ENCODE measurements around the gene SULT1C2.

- TF ChIP-seq CTCF (IDR thresholded peaks at IDR 0.05) (no peak), EP300 (IDR thresholded peaks at IDR 0.05) (no peak), POLR2A (IDR thresholded peaks at IDR 0.05) (no peak)
Measured at GRCh38 chr2:108266218-108266617, 22.5 kb upstream of the SULT1C2 start.
